K562 (cell line): ENCODE data around the gene SIKE1. TPM values are rescaled to one million over a fixed set of nuclear protein-coding genes. Genes with fewer than 3 reads are reported as not detected.

ENCODE experiments used
- ATAC-seq: fragments of 200-7000 bp; cut with Tn5 transposase; 3 replicates; pipeline ENCODE4 v1.9.1; 2020; ENCODE audit warnings: moderate library complexity
- BruUV-seq: library from RNA; stranded (reverse); fragments of 400-500 nt; replicated peaks from 2 replicates; lab custom pipeline; 2021; lab: Mats Ljungman, UMichigan
- CTCF ChIA-PET: fragments of 300-600 bp; formaldehyde crosslinking; extraction: SDS; loops from one replicate; lab custom pipeline; 2021; ENCODE audit warnings: low intra/inter-chr PET ratio; lab: Yijun Ruan, JAX
- POLR2A ChIA-PET: fragments of 300-600, 350-650 bp; sonication (Branson Sonifier 250); formaldehyde crosslinking; extraction: SDS; loops from one replicate; lab custom pipeline; 2021; ENCODE audit warnings: antibody characterized with exemption, inconsistent platforms; lab: Yijun Ruan, JAX
- DNase-seq, 4 experiments: peaks; one replicate each; pipeline versions ENCODE4 v3.0.0 to v3.0.0-alpha.2; 2011 to 2018; ENCODE audit warnings: low spot score in 3 of 4, mixed read lengths in 3 of 4; ENCODE audit errors: extremely low read depth in 1 of 4
- FAIRE-seq: peaks from 2 replicates; lab custom pipeline; 2011; peaks lifted over from hg19 to GRCh38; lab: Jason Lieb, UNC
- H2AFZ ChIP-seq: 2 replicates; pipeline ENCODE4 v1.6.0; 2011; ENCODE audit warnings: low read depth, low read length, control low read depth, inconsistent platforms
- H3K27ac ChIP-seq: fragments of 200-600 bp; 3 replicates; pipeline ENCODE4 v1.8.0; 2011; ENCODE audit warnings: low read depth, mild to moderate bottlenecking, control low read depth, inconsistent platforms, low read length, moderate library complexity, mixed read lengths; ENCODE audit errors: extremely low read depth
- H3K27me3 ChIP-seq, 2 experiments: fragments of 300-600 bp in 1 of 2; 2 replicates in 1 of 2; 3 replicates in 1 of 2; pipeline versions ENCODE4 v1.6.0 to v1.8.0; 2011; ENCODE audit warnings: inconsistent platforms in 2 of 2, low read length in 2 of 2, mild to moderate bottlenecking in 1 of 2, mixed read lengths in 1 of 2, moderate library complexity in 1 of 2; ENCODE audit not compliant: control insufficient read depth in 2 of 2, insufficient read depth in 2 of 2
- H3K36me3 ChIP-seq: fragments of 300-600 bp; 3 replicates; pipeline ENCODE4 v1.8.0; 2011; ENCODE audit warnings: mild to moderate bottlenecking, low read length, inconsistent platforms; ENCODE audit not compliant: control insufficient read depth, insufficient read depth
- H3K4me1 ChIP-seq, 2 experiments: fragments of 200-600 bp in 1 of 2; replicated peaks in 1 of 2; 2 replicates in 1 of 2; 3 replicates in 1 of 2; pipeline versions ENCODE4 v1.5.1 to v1.8.0; 2011; ENCODE audit warnings: inconsistent platforms in 2 of 2, low read length in 2 of 2, mild to moderate bottlenecking in 1 of 2, mixed read lengths in 1 of 2, moderate library complexity in 1 of 2; ENCODE audit not compliant: control insufficient read depth in 2 of 2, insufficient read depth in 2 of 2
- H3K4me2 ChIP-seq: 2 replicates; pipeline ENCODE4 v1.6.1; 2011; ENCODE audit warnings: low read length, control low read depth, inconsistent platforms, mixed read lengths; ENCODE audit not compliant: insufficient read depth
- H3K4me3 ChIP-seq: fragments of 200-600 bp; sonication (generic), shearing (Covaris generic); 2 replicates; pipeline ENCODE4 v1.5.1; 2016; ENCODE audit warnings: control low read depth, inconsistent platforms
- H3K79me2 ChIP-seq: fragments of 200-600 bp; 3 replicates; pipeline ENCODE4 v1.8.0; 2011; ENCODE audit warnings: low read length, inconsistent platforms; ENCODE audit not compliant: control insufficient read depth, insufficient read depth
- H3K9ac ChIP-seq, 2 experiments: 2 replicates each; pipeline versions ENCODE4 v1.6.0 to v1.6.1; 2011; ENCODE audit warnings: low read depth in 2 of 2, low read length in 2 of 2, control low read depth in 1 of 2, inconsistent platforms in 1 of 2, mild to moderate bottlenecking in 1 of 2, mixed read lengths in 1 of 2; ENCODE audit not compliant: insufficient read depth in 1 of 2
- H3K9me1 ChIP-seq: one replicate; pipeline ENCODE4 v1.6.0; 2011; ENCODE audit warnings: inconsistent platforms, mild to moderate bottlenecking, low read length, moderate library complexity; ENCODE audit not compliant: control insufficient read depth, insufficient read depth
- H3K9me3 ChIP-seq: replicated peaks from 2 replicates; pipeline ENCODE4 v1.5.1; 2011; ENCODE audit warnings: low read depth, low read length, inconsistent platforms; ENCODE audit not compliant: control insufficient read depth, insufficient read depth
- H4K20me1 ChIP-seq: replicated peaks from 2 replicates; pipeline ENCODE4 v1.6.1; 2011; ENCODE audit warnings: low read length, inconsistent platforms, mixed read lengths; ENCODE audit not compliant: control insufficient read depth, insufficient read depth
- ATF1 ChIP-seq, 2 experiments: fragments of 450-650 bp in 1 of 2; IDR thresholded peaks; 2 replicates each; pipeline ENCODE4 v1.6.1; 2016; ENCODE audit warnings: missing compliant biosample characterization in 1 of 2, missing genetic modification characterization in 1 of 2
- GATA2 ChIP-seq: sonication (generic); formaldehyde crosslinking; IDR thresholded peaks from 2 replicates; pipeline ENCODE4 v1.4.0; 2020; ENCODE audit warnings: mild to moderate bottlenecking, missing genetic modification reagents
- MITF ChIP-seq: IDR thresholded peaks from 2 replicates; pipeline ENCODE4 v1.6.1; 2014; ENCODE audit warnings: antibody characterized with exemption
- NELFE ChIP-seq: IDR thresholded peaks from 2 replicates; pipeline ENCODE4 v1.6.1; 2011; ENCODE audit warnings: mild to moderate bottlenecking; ENCODE audit not compliant: insufficient read depth, insufficient read length
- RBFOX2 ChIP-seq: fragments of 200-400 bp; formaldehyde crosslinking; IDR thresholded peaks from 2 replicates; pipeline ENCODE4 v1.6.1; 2017; ENCODE audit warnings: low read depth, mild to moderate bottlenecking, low read length, moderate library complexity
- SMARCB1 ChIP-seq: IDR thresholded peaks from 2 replicates; pipeline ENCODE4 v1.6.1; 2011; ENCODE audit warnings: improper control_type of control experiment, low read depth; ENCODE audit not compliant: insufficient read length
- SOX6 ChIP-seq: fragments of 450-650 bp; IDR thresholded peaks from 2 replicates; pipeline ENCODE4 v1.6.1; 2014; ENCODE audit warnings: mild to moderate bottlenecking
- ZBED1 ChIP-seq: IDR thresholded peaks from 2 replicates; pipeline ENCODE4 v1.6.1; 2014
- ZBTB11 ChIP-seq, 3 experiments: fragments of 200-800 bp in 1 of 3; fragments of 250-450 bp in 1 of 3; fragments of 450-650 bp in 1 of 3; sonication (Bioruptor Pico) in 1 of 3; sonication (Bioruptor generic) in 1 of 3; formaldehyde crosslinking in 1 of 3; IDR thresholded peaks; 2 replicates each; pipeline versions ENCODE4 v1.6.1 to v1.8.0; 2016 to 2022; ENCODE audit warnings: mild to moderate bottlenecking in 2 of 3, missing genetic modification characterization in 2 of 3, missing compliant biosample characterization in 1 of 3, moderate library complexity in 1 of 3
- ZBTB26 ChIP-seq: fragments of 450-650 bp; formaldehyde crosslinking; IDR thresholded peaks from 2 replicates; pipeline ENCODE4 v1.4.0; 2022; ENCODE audit warnings: missing genetic modification characterization
- WGBS: fragments of 100-300 bp; shearing (Covaris generic); methylation state at CpG from one replicate; pipeline ENCODE4 v1.1.6; 2016; ENCODE audit warnings: low coverage, mixed read lengths; ENCODE audit not compliant: insufficient coverage; ENCODE audit errors: missing lambda C conversion rate; 5-methylcytosine and 5-hydroxymethylcytosine counted together
- in situ Hi-C: fragments of 300-500 bp; cut with MboI; formaldehyde crosslinking; loops from 4 replicates; pipeline ENCODE4 v1.15.0; 2018; ENCODE audit warnings: inconsistent platforms, mixed read lengths
- intact Hi-C: fragments of 100-400 bp; cut with micrococcal nuclease; formaldehyde crosslinking; loops from 2 replicates; pipeline ENCODE4 v1.14.2; 2022
- polyA plus RNA-seq, 8 experiments: library from polyadenylated mRNA; depleted of rRNA in 4 of 8; stranded (reverse) in 5 of 8; unstranded in 3 of 8; fragments of >200 nt; fragmentation: Nextera tagmentation in 2 of 8; fragmentation: Illumina TruSeq in 1 of 8; extraction: Ambion mirVana in 2 of 8; extraction: Trizol in 1 of 8; gene quantifications; 2 replicates each; pipeline versions ENCODE4 v1.2.1 to v1.2.3, GENCODE V29; 2011 to 2014; ENCODE audit warnings: inconsistent platforms in 1 of 8, missing spikeins in 1 of 8
- total RNA-seq, 7 experiments: library from RNA; depleted of rRNA in 6 of 7; stranded (reverse); fragments of >200 nt in 6 of 7; fragmentation: Illumina TruSeq in 2 of 7; extraction: Trizol in 2 of 7; gene quantifications; 2 replicates each; pipeline versions ENCODE4 v1.2.1 to v1.2.3, GENCODE V29; 2011 to 2021; ENCODE audit warnings: low replicate concordance in 1 of 7
- TF ChIP-seq, protein P1 (sequence below), 2 experiments: fragments of 450-650 bp; conservative IDR thresholded peaks; 2 replicates each; pipeline ENCODE4 v1.6.1; 2017; ENCODE audit warnings: mild to moderate bottlenecking in 2 of 2, moderate library complexity in 2 of 2

SIKE1 gene
- total and polyA plus RNA-seq, 9 of the 15 experiments (the other 6 are each of a cell fraction or from before 2014, with no cell fraction given): 21.8 to 144 (median 76.3) TPM

- Histone ChIP-seq H3K36me3 (peaks cover 53% of the 10 kb centered on the region), H3K9me1 (no peaks in the 10 kb centered on the region), H3K4me2 (peak overlapping the region; percentile 100), H3K4me1 (peaks cover 3 to 33% of the 10 kb centered on the region in 2 experiments; a peak in 4 of 5 replicates), H3K79me2 (peaks cover 76% of the 10 kb centered on the region), H3K9me3 (peaks cover 6% of the 10 kb centered on the region), H3K27me3 (no peaks in the 10 kb centered on the region), H3K27ac (no peak overlapping the region), H4K20me1 (peaks cover 62% of the 10 kb centered on the region), H3K4me3 (peak overlapping the region; percentile 93), H2AFZ (no peak overlapping the region), H3K9ac (peak overlapping the region in 1 of 2 experiments; percentile 100; a peak in 2 of 4 replicates)
- no peak for FAIRE-seq
- ATAC-seq: no peak
- ChIA-PET CTCF (no interaction called here), POLR2A (interaction anchor here (0.6 to 3.2 kb wide), 9 partner anchors 10 to 1677 kb away, joined by 3 to 17 read pairs (median 4); no protein-coding TSS in a partner anchor)
- in situ Hi-C loops: no loop called here
- BruUV-seq: no TSS peak
- intact Hi-C loops: loop anchor here (5.0 to 10.0 kb wide), 2 partner anchors 173 to 410 kb away; partner anchors contain the start of gene BCAS2
- WGBS: 10% methylated on average over 7 of the region's 7 CpGs
- DNase-seq: no peak
- no peak for TF ChIP-seq MITF
- TF ChIP-seq ZBED1: no peak
- TF ChIP-seq SOX6: peak; percentile 45; the same call in 1 of the 2 replicates
- TF ChIP-seq ZBTB26 (CRISPR knock-in tag): 0 out of 2 replicates have a peak, but pooled peaks have one; percentile 53
- peak; percentile 91 for TF ChIP-seq SMARCB1
- TF ChIP-seq ATF1 (CRISPR knock-in tag; IDR thresholded peaks at IDR 0.05): no peak
- no peak for TF ChIP-seq ATF1 (tag; IDR thresholded peaks at IDR 0.05)
- TF ChIP-seq ZBTB11 (CRISPR knock-in tag; IDR thresholded peaks at IDR 0.05): 0 out of 6 replicates have a peak, but pooled peaks of 1 of the 3 experiments have one; percentile 34
- TF ChIP-seq, protein P1, sequence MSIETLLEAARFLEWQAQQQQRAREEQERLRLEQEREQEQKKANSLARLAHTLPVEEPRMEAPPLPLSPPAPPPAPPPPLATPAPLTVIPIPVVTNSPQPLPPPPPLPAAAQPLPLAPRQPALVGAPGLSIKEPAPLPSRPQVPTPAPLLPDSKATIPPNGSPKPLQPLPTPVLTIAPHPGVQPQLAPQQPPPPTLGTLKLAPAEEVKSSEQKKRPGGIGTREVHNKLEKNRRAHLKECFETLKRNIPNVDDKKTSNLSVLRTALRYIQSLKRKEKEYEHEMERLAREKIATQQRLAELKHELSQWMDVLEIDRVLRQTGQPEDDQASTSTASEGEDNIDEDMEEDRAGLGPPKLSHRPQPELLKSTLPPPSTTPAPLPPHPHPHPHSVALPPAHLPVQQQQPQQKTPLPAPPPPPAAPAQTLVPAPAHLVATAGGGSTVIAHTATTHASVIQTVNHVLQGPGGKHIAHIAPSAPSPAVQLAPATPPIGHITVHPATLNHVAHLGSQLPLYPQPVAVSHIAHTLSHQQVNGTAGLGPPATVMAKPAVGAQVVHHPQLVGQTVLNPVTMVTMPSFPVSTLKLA (conservative IDR thresholded peaks at IDR 0.05): peak; percentile 32 to 52; a peak in 1 of 4 replicates
- no peak for TF ChIP-seq NELFE
- peak; percentile 25; the same call in 1 of the 2 replicates for TF ChIP-seq GATA2 (CRISPR knock-in tag)
- TF ChIP-seq RBFOX2: peak; percentile 57
Observed at GRCh38 chr1:114755006-114755931, 25.2 kb downstream of the SIKE1 start.
